ENCODE results near the gene PGPEP1.
"Not testable (repeated sequence)": the region's sequence is repeated elsewhere in the genome, so short reads cannot be mapped to it uniquely, and the experiment has no call there.

Gene PGPEP1

GRCh38 chr19:18389726-18390064 lies 49.3 kb downstream of the PGPEP1 start:
- no peak for DNase-seq (ENCODE audit: low read depth in 1 of 2, low spot score in 1 of 2)

GRCh38 chr19:18390065-18390907 lies 49.9 kb downstream of the PGPEP1 start:
- DNase-seq (ENCODE audit: low read depth in 1 of 2, low spot score in 1 of 2), result no peak

GRCh38 chr19:18391509-18392075 lies 51.2 kb downstream of the PGPEP1 start:
- DNase-seq (ENCODE audit: low read depth in 1 of 2, low spot score in 1 of 2), result no peak

- DNase-seq (ENCODE audit: low read depth in 1 of 2, low spot score in 1 of 2), result no peak
Observed at GRCh38 chr19:18392417-18392816, 52.0 kb downstream of the PGPEP1 start.

GRCh38 chr19:18392926-18393325 lies 52.5 kb downstream of the PGPEP1 start:
- DNase-seq (ENCODE audit: low read depth in 1 of 2, low spot score in 1 of 2), result no peak

- no peak for DNase-seq (ENCODE audit: low read depth in 1 of 2, low spot score in 1 of 2)
Observed at GRCh38 chr19:18393836-18394235, 53.4 kb downstream of the PGPEP1 start.

- DNase-seq (ENCODE audit: low read depth in 1 of 2, low spot score in 1 of 2), result no peak
Observed at GRCh38 chr19:18396471-18397241, 56.3 kb downstream of the PGPEP1 start.

- DNase-seq (ENCODE audit: low read depth in 1 of 2, low spot score in 1 of 2), result no peak
Observed at GRCh38 chr19:18397242-18398202, 57.1 kb downstream of the PGPEP1 start, which contains the start of gene LRRC25. Gene LRRC25, minus strand, starts transcription at chr19:18397622. Its CDS starts 659 bp downstream, at chr19:18396963.

GRCh38 chr19:18399008-18399407 lies 58.6 kb downstream of the PGPEP1 start:
- DNase-seq (ENCODE audit: low read depth in 1 of 2, low spot score in 1 of 2), result no peak

GRCh38 chr19:18401580-18402112 lies 61.2 kb downstream of the PGPEP1 start:
- no peak for DNase-seq (ENCODE audit: low read depth in 1 of 2, low spot score in 1 of 2)

GRCh38 chr19:18402455-18403248 lies 62.3 kb downstream of the PGPEP1 start:
- not testable (repeated sequence) for DNase-seq (ENCODE audit: low read depth in 1 of 2, low spot score in 1 of 2)

GRCh38 chr19:18405754-18406153 lies 65.4 kb downstream of the PGPEP1 start:
- not testable (repeated sequence) for DNase-seq (ENCODE audit: low read depth in 1 of 2, low spot score in 1 of 2)

- no peak for DNase-seq (ENCODE audit: low read depth in 1 of 2, low spot score in 1 of 2)
Observed at GRCh38 chr19:18406749-18407148, 66.4 kb downstream of the PGPEP1 start.

- DNase-seq (ENCODE audit: low read depth in 1 of 2, low spot score in 1 of 2), result no peak
Observed at GRCh38 chr19:18408053-18408476, 67.7 kb downstream of the PGPEP1 start.

GRCh38 chr19:18412610-18413239 lies 72.3 kb downstream of the PGPEP1 start:
- no peak for DNase-seq (ENCODE audit: low read depth in 1 of 2, low spot score in 1 of 2)

GRCh38 chr19:18414504-18415177 lies 74.2 kb downstream of the PGPEP1 start:
- no peak for DNase-seq (ENCODE audit: low read depth in 1 of 2, low spot score in 1 of 2)

GRCh38 chr19:18415178-18415867 lies 74.9 kb downstream of the PGPEP1 start:
- DNase-seq (ENCODE audit: low read depth in 1 of 2, low spot score in 1 of 2), result no peak

- no peak for DNase-seq (ENCODE audit: low read depth in 1 of 2, low spot score in 1 of 2)
Observed at GRCh38 chr19:18416778-18417249, 76.4 kb downstream of the PGPEP1 start.

Data from stimulated activated CD4-positive, alpha-beta T cell treated with anti-CD3 and anti-CD28 coated beads, Interleukin-15, amount 100 ng/mL, for 1 hour (primary cell).